ENCODE data around the gene ZNF512B.

DNA sequence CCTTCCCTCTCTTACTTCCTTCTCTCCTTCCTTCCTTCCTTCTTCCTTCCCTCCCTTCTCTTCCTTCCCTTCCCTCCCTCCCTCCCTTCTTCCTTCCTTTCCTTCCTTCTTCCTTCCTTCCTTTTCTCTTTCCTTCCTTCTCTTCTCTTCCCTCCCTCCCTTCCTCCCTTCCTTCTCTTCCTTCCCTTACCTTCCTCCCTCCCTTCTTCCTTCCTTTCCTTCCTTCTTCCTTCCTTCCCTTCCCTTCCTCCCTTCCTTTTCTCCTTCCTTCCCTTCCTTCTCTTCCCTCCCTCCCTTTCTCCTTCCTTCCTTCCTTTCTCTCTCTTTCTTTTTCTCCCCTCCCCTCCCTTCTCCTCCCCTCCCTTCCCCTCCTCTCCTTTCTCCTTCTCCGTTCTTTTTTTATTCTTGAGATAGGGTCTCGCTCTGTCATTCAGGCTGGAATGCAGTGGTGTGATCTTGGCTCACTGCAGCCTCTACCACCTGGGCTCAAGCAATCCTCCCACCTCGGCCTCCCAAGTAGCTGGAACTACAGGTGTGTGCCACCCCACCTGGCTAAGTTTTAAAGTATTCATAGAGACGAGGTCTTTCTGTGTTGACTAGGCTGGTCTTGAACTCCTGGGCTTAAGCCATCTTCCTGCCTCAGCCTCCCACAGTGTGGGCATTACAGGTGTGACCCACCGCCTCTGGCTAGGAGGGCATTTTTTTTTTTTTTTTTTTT lies 1.1 kb upstream of the ZNF512B start:
- TF ChIP-seq EP300 (IDR thresholded peaks at IDR 0.05; ENCODE audit: borderline replicate concordance) = no peak
- TF ChIP-seq YY1 (IDR thresholded peaks at IDR 0.05; ENCODE audit: low read depth) = no peak
- TF ChIP-seq RAD21 (IDR thresholded peaks at IDR 0.05; ENCODE audit: low read depth) = no peak
- TF ChIP-seq, protein P1, sequence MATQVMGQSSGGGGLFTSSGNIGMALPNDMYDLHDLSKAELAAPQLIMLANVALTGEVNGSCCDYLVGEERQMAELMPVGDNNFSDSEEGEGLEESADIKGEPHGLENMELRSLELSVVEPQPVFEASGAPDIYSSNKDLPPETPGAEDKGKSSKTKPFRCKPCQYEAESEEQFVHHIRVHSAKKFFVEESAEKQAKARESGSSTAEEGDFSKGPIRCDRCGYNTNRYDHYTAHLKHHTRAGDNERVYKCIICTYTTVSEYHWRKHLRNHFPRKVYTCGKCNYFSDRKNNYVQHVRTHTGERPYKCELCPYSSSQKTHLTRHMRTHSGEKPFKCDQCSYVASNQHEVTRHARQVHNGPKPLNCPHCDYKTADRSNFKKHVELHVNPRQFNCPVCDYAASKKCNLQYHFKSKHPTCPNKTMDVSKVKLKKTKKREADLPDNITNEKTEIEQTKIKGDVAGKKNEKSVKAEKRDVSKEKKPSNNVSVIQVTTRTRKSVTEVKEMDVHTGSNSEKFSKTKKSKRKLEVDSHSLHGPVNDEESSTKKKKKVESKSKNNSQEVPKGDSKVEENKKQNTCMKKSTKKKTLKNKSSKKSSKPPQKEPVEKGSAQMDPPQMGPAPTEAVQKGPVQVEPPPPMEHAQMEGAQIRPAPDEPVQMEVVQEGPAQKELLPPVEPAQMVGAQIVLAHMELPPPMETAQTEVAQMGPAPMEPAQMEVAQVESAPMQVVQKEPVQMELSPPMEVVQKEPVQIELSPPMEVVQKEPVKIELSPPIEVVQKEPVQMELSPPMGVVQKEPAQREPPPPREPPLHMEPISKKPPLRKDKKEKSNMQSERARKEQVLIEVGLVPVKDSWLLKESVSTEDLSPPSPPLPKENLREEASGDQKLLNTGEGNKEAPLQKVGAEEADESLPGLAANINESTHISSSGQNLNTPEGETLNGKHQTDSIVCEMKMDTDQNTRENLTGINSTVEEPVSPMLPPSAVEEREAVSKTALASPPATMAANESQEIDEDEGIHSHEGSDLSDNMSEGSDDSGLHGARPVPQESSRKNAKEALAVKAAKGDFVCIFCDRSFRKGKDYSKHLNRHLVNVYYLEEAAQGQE (IDR thresholded peaks at IDR 0.05; ENCODE audit: low read depth) = no peak
- TF ChIP-seq, protein P2, sequence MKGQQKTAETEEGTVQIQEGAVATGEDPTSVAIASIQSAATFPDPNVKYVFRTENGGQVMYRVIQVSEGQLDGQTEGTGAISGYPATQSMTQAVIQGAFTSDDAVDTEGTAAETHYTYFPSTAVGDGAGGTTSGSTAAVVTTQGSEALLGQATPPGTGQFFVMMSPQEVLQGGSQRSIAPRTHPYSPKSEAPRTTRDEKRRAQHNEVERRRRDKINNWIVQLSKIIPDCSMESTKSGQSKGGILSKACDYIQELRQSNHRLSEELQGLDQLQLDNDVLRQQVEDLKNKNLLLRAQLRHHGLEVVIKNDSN (IDR thresholded peaks at IDR 0.05) = no peak
- TF ChIP-seq CEBPB (IDR thresholded peaks at IDR 0.05) = no peak
- TF ChIP-seq, protein P3, sequence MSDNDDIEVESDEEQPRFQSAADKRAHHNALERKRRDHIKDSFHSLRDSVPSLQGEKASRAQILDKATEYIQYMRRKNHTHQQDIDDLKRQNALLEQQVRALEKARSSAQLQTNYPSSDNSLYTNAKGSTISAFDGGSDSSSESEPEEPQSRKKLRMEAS (IDR thresholded peaks at IDR 0.05) = no peak
- TF ChIP-seq TAF1 (IDR thresholded peaks at IDR 0.05; ENCODE audit: low read depth) = no peak
- TF ChIP-seq TEAD4 (IDR thresholded peaks at IDR 0.05) = no peak
- no peak for TF ChIP-seq FOXM1 (IDR thresholded peaks at IDR 0.05; ENCODE audit: borderline replicate concordance, low read depth)
